HepG2 (cell line): ENCODE measurements around the gene TDRD9. TPM values are rescaled to one million over a fixed set of nuclear protein-coding genes. Genes with fewer than 3 reads are reported as not detected.

Experiments
- ATAC-seq: fragments of 200-7000 bp; cut with Tn5 transposase; 3 replicates; pipeline ENCODE4 v1.9.1; 2020; ENCODE audit warnings: mild to moderate bottlenecking, moderate library complexity
- BruUV-seq: library from RNA; stranded (reverse); fragments of 400-500 nt; replicated peaks from 2 replicates; lab custom pipeline; 2021; lab: Mats Ljungman, UMichigan
- CTCF ChIA-PET: fragments of 300-600 bp; formaldehyde crosslinking; extraction: SDS; loops from one replicate; lab custom pipeline; 2021; ENCODE audit warnings: low total read pairs, inconsistent platforms, low intra/inter-chr PET ratio; lab: Yijun Ruan, JAX
- POLR2A ChIA-PET: fragments of 350-600 bp; sonication (Branson Sonifier 250); formaldehyde crosslinking; loops from one replicate; lab custom pipeline; 2020; ENCODE audit warnings: antibody characterized with exemption, inconsistent platforms; lab: Yijun Ruan, JAX
- DNase-seq: peaks from one replicate; pipeline ENCODE4 v3.0.0-alpha.2; 2015; ENCODE audit warnings: low spot score
- FAIRE-seq: peaks from 3 replicates; lab custom pipeline; 2011; peaks lifted over from hg19 to GRCh38; lab: Jason Lieb, UNC
- H2AFZ ChIP-seq: one replicate; pipeline ENCODE4 v1.6.1; 2011; ENCODE audit warnings: low read length, inconsistent platforms
- H3K27ac ChIP-seq: fragments of 300-600 bp; 3 replicates; pipeline ENCODE4 v1.8.0; 2011; ENCODE audit warnings: mixed run types, mild to moderate bottlenecking, mixed read lengths, low read length, inconsistent platforms; ENCODE audit not compliant: insufficient read depth; ENCODE audit errors: extremely low read length
- H3K27me3 ChIP-seq, 2 experiments: fragments of 200-600 bp in 1 of 2; 2 replicates in 1 of 2; 3 replicates in 1 of 2; pipeline versions ENCODE4 v1.6.0 to v1.8.0; 2011; ENCODE audit warnings: low read length in 2 of 2, mild to moderate bottlenecking in 2 of 2, moderate library complexity in 2 of 2, inconsistent platforms in 1 of 2; ENCODE audit not compliant: insufficient read depth in 2 of 2, control insufficient read depth in 1 of 2
- H3K36me3 ChIP-seq, 2 experiments: fragments of 200-600 bp in 1 of 2; replicated peaks in 1 of 2; 2 replicates in 1 of 2; 3 replicates in 1 of 2; pipeline versions ENCODE4 v1.5.1 to v1.8.0; 2011; ENCODE audit warnings: low read length in 2 of 2, inconsistent platforms in 1 of 2; ENCODE audit not compliant: insufficient read depth in 2 of 2, control insufficient read depth in 1 of 2
- H3K4me1 ChIP-seq: 2 replicates; pipeline ENCODE4 v1.5.1; 2012; ENCODE audit warnings: low read length, inconsistent platforms; ENCODE audit not compliant: insufficient read depth
- H3K4me2 ChIP-seq: 2 replicates; pipeline ENCODE4 v1.6.0; 2011; ENCODE audit warnings: low read depth, low read length, inconsistent platforms
- H3K4me3 ChIP-seq, 3 experiments: fragments of 200-600 bp in 1 of 3; sonication (generic), shearing (Covaris generic) in 1 of 3; replicated peaks in 1 of 3; 2 replicates each; pipeline ENCODE4 v1.5.1; 2011 to 2016; ENCODE audit warnings: low read length in 3 of 3, inconsistent platforms in 2 of 3, low read depth in 2 of 3, mild to moderate bottlenecking in 2 of 3, control low read depth in 1 of 3, mixed read lengths in 1 of 3; ENCODE audit not compliant: insufficient read depth in 1 of 3
- H3K79me2 ChIP-seq: one replicate; pipeline ENCODE4 v1.6.1; 2011; ENCODE audit warnings: low read length, inconsistent platforms; ENCODE audit not compliant: insufficient read depth
- H3K9ac ChIP-seq: 2 replicates; pipeline ENCODE4 v1.6.0; 2011; ENCODE audit warnings: mild to moderate bottlenecking, low read depth, low read length, inconsistent platforms; ENCODE audit not compliant: insufficient read depth
- H3K9me3 ChIP-seq: 2 replicates; pipeline ENCODE4 v1.5.1; 2012; ENCODE audit warnings: mild to moderate bottlenecking, low read length
- H4K20me1 ChIP-seq: 2 replicates; pipeline ENCODE4 v1.6.0; 2011; ENCODE audit warnings: inconsistent platforms, mild to moderate bottlenecking, low read length, moderate library complexity; ENCODE audit not compliant: insufficient read depth
- CBX2 ChIP-seq, 2 experiments: fragments of 200-600 bp in 1 of 2; sonication (generic); formaldehyde crosslinking in 1 of 2; IDR thresholded peaks; 2 replicates each; pipeline versions ENCODE4 v1.7.0 to v1.8.1; 2018 to 2022; ENCODE audit warnings: low read depth in 2 of 2, low read length in 1 of 2, mild to moderate bottlenecking in 1 of 2, missing genetic modification reagents in 1 of 2
- CREB1 ChIP-seq, 2 experiments: fragments of 450-650 bp in 1 of 2; IDR thresholded peaks; 2 replicates each; pipeline ENCODE4 v1.6.1; 2016 to 2017; ENCODE audit warnings: control low read depth in 1 of 2, mild to moderate bottlenecking in 1 of 2, missing compliant biosample characterization in 1 of 2, missing genetic modification characterization in 1 of 2
- EHMT2 ChIP-seq: fragments of 200-600 bp; sonication (generic); IDR thresholded peaks from 2 replicates; pipeline ENCODE4 v1.7.0; 2017; ENCODE audit warnings: antibody characterized with exemption, low read depth, low read length, borderline replicate concordance
- MAFF ChIP-seq: IDR thresholded peaks from 2 replicates; pipeline ENCODE4 v1.6.1; 2011; ENCODE audit warnings: low read depth, low read length, improper control_type of control experiment
- SMYD3 ChIP-seq: sonication (generic); formaldehyde crosslinking; IDR thresholded peaks from 2 replicates; pipeline ENCODE4 v1.8.1; 2023; ENCODE audit warnings: mild to moderate bottlenecking, missing genetic modification reagents
- WGBS: methylation state at CpG from one replicate; pipeline ENCODE4 v1.1.6; 2017; ENCODE audit warnings: low lambda C conversion rate; 5-methylcytosine and 5-hydroxymethylcytosine counted together
- in situ Hi-C: cut with HindIII; loops from 2 replicates; pipeline ENCODE4 v1.10.0; 2017; ENCODE audit warnings: low pct_unique_long_range_greater_than_20kb; ENCODE audit not compliant: extremely low pct_ligation_motif_present
- intact Hi-C: fragments of 100-400 bp; cut with micrococcal nuclease; formaldehyde crosslinking; loops from one replicate; pipeline ENCODE4 v1.10.0; 2022; ENCODE audit not compliant: unreplicated experiment
- polyA plus RNA-seq, 8 experiments: library from polyadenylated mRNA; depleted of rRNA in 3 of 8; stranded (reverse) in 7 of 8; unstranded in 1 of 8; fragments of >200 nt; fragmentation: Illumina TruSeq in 4 of 8; extraction: Trizol in 4 of 8; gene quantifications; 2 replicates each; pipeline versions ENCODE4 v1.2.1 to v1.2.3, GENCODE V29; 2011 to 2016; ENCODE audit warnings: low read depth in 4 of 8, missing spikeins in 1 of 8, mixed read lengths in 1 of 8; ENCODE audit not compliant: insufficient read depth in 1 of 8
- total RNA-seq, 5 experiments: library from RNA; depleted of rRNA; stranded (reverse); fragments of >200 nt; fragmentation: Illumina TruSeq; extraction: Trizol; gene quantifications; 2 replicates each; pipeline ENCODE4 v1.2.3, GENCODE V29; 2016; ENCODE audit warnings: low read depth in 1 of 5
- TF ChIP-seq, protein P1 (sequence below): sonication (generic); formaldehyde crosslinking; IDR thresholded peaks from 2 replicates; pipeline ENCODE4 v1.9.0; 2021; ENCODE audit warnings: missing genetic modification reagents, borderline replicate concordance

Gene TDRD9
- total and polyA plus RNA-seq, 2 of the 13 experiments (the other 11 are each of a cell fraction or from before 2014, with no cell fraction given): not detected

- POLR2A ChIA-PET: no interaction called here
- Histone ChIP-seq H3K79me2 (no peaks in the 10 kb centered on the region), H3K4me1 (peaks cover 2% of the 10 kb centered on the region), H4K20me1 (no peaks in the 10 kb centered on the region), H3K27ac (no peak within 1 kb of the TSS), H3K36me3 (no peaks in the 10 kb centered on the region), H3K9ac (no peak within 1 kb of the TSS), H2AFZ (no peak within 1 kb of the TSS), H3K4me2 (no peak within 1 kb of the TSS), H3K9me3 (0 out of 2 replicates have a peak, but pooled peaks cover 3% of the 10 kb centered on the region), H3K27me3 (peaks cover 1 to 24% of the 10 kb centered on the region in 2 experiments), H3K4me3 (no peak within 1 kb of the TSS)
- WGBS: 46% methylated on average over 14 of the region's 14 CpGs
- intact Hi-C loops (no loop called here), in situ Hi-C loops (no loop called here)
- BruUV-seq: no TSS peak
- CTCF ChIA-PET: no interaction called here
- no peak for DNase-seq
- ATAC-seq: no peak
- no peak for FAIRE-seq
- TF ChIP-seq CBX2 (IDR thresholded peaks at IDR 0.05; ENCODE audit: low read depth, low read length): 0 out of 2 replicates have a peak, but pooled peaks have one; percentile 17
- TF ChIP-seq CBX2 (CRISPR knock-in tag; IDR thresholded peaks at IDR 0.05; ENCODE audit: low read depth): no peak
- TF ChIP-seq SMYD3 (CRISPR knock-in tag): no peak
- 0 out of 2 replicates have a peak, but pooled peaks have one; percentile 7 for TF ChIP-seq MAFF
Measured at GRCh38 chr14:103941973-103942736, 13.9 kb downstream of the TDRD9 start, which contains the start of gene RD3L. TSS of gene RD3L (minus strand) at chr14:103942529. CDS start at chr14:103941695, 834 bp downstream.

DNA sequence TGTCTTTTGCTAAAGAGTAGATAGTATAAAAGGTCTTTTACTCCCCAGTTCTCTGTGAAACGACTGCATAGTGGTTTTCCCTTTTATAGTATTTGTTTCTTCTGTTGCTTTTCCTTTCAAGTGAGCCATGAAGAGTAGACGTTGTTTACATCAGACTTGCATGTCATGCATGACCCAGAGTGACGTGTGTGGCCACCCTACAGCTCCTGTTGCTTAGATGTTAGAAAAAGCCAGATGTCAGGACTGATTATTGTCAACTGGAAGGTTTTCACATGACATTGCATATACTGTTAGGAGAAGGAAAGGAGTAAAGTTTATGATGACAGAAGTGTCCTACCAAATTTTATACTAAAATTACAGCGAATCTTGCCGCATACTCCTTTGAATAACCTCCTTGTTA, 15.4 kb downstream of the TDRD9 start:
- CTCF ChIA-PET: no interaction called here

More for the DNA sequence above, 15.4 kb downstream of the TDRD9 start:
- no peaks in the 10 kb centered on the region for H3K79me2 ChIP-seq
- intact Hi-C loops: no loop called here
- no TSS peak for BruUV-seq
- DNase-seq (no peak), ATAC-seq (no peak)
- H3K4me1 ChIP-seq: no peaks in the 10 kb centered on the region
- no peak overlapping the region for H3K27ac ChIP-seq
- no peak overlapping the region for H2AFZ ChIP-seq
- no peak overlapping the region for H3K4me3 ChIP-seq
- H3K4me2 ChIP-seq: no peak overlapping the region
- POLR2A ChIA-PET: no interaction called here
- H4K20me1 ChIP-seq: no peaks in the 10 kb centered on the region
- TF ChIP-seq EHMT2: no peak
- peak; percentile 37; the same call in 1 of the 2 replicates for TF ChIP-seq CREB1 (IDR thresholded peaks at IDR 0.05)
- TF ChIP-seq CREB1 (CRISPR knock-in tag; IDR thresholded peaks at IDR 0.05): no peak
- TF ChIP-seq, protein P1, sequence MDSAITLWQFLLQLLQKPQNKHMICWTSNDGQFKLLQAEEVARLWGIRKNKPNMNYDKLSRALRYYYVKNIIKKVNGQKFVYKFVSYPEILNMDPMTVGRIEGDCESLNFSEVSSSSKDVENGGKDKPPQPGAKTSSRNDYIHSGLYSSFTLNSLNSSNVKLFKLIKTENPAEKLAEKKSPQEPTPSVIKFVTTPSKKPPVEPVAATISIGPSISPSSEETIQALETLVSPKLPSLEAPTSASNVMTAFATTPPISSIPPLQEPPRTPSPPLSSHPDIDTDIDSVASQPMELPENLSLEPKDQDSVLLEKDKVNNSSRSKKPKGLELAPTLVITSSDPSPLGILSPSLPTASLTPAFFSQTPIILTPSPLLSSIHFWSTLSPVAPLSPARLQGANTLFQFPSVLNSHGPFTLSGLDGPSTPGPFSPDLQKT: no peak
- TF ChIP-seq, all 625 proteins: peak for 1
- Histone ChIP-seq H3K27me3 (peaks cover 1 to 24% of the 10 kb centered on the region in 2 experiments), H3K9me3 (0 out of 2 replicates have a peak, but pooled peaks cover 3% of the 10 kb centered on the region), H3K9ac (no peak overlapping the region), H3K36me3 (no peaks in the 10 kb centered on the region)
- no peak for FAIRE-seq
- in situ Hi-C loops: no loop called here
- 4% methylated on average over 5 of the region's 5 CpGs for WGBS
